Heart left ventricle (tissue), 16 donors: ENCODE data around the gene SRRD. TPM values are rescaled to one million over a fixed set of nuclear protein-coding genes. Genes with fewer than 3 reads are reported as not detected.
A peak's percentile ranks its signal among the peaks of the same experiment; 100 is the strongest.

Experiments
- ATAC-seq, 4 donors: fragments of 200-7000 bp; cut with Tn5 transposase; one replicate each; pipeline ENCODE4 v1.9.1; 2020 to 2022; ENCODE audit warnings: moderate library complexity in 4 of 4, mild to moderate bottlenecking in 3 of 4, moderate number of reproducible peaks in 1 of 4
- DNase-seq, 5 donors: peaks; one replicate each; pipeline ENCODE4 v3.0.0-alpha.2; 2020
- H3K27ac ChIP-seq, 12 donors: fragments of 200-600 bp; sonication (generic) in 4 of 12; one replicate each; pipeline versions ENCODE4 v1.5.0 to v1.8.0; 2016 to 2022; ENCODE audit warnings: mild to moderate bottlenecking in 2 of 12
- H3K27me3 ChIP-seq, 9 donors: fragments of 200-600 bp; sonication (generic) in 2 of 9; one replicate each; pipeline versions ENCODE4 v1.5.1 to v1.8.0; 2016 to 2022; ENCODE audit warnings: mild to moderate bottlenecking in 3 of 9
- H3K36me3 ChIP-seq, 9 donors: fragments of 200-600 bp; sonication (generic) in 2 of 9; one replicate each; pipeline versions ENCODE4 v1.5.0 to v1.8.0; 2018 to 2022; ENCODE audit warnings: mild to moderate bottlenecking in 2 of 9
- H3K4me1 ChIP-seq, 12 donors: fragments of 200-600 bp; sonication (generic) in 4 of 12; one replicate each; pipeline versions ENCODE4 v1.5.0 to v1.8.0; 2016 to 2022; ENCODE audit warnings: mild to moderate bottlenecking in 3 of 12
- H3K4me3 ChIP-seq, 12 donors: fragments of 200-600 bp; sonication (generic) in 4 of 12; one replicate each; pipeline versions ENCODE4 v1.5.0 to v1.8.0; 2017 to 2022; ENCODE audit warnings: mild to moderate bottlenecking in 9 of 12, moderate library complexity in 4 of 12
- H3K9me3 ChIP-seq, 12 donors: fragments of 200-600 bp; sonication (generic) in 4 of 12; one replicate each; pipeline versions ENCODE4 v1.5.0 to v1.8.0; 2016 to 2022; ENCODE audit warnings: mild to moderate bottlenecking in 1 of 12
- CTCF ChIP-seq, 12 donors: fragments of 200-600 bp; sonication (generic) in 4 of 12; IDR thresholded peaks; one replicate each; pipeline versions ENCODE4 v1.5.0 to v1.8.0; 2018 to 2022; ENCODE audit warnings: antibody characterized with exemption in 12 of 12, mild to moderate bottlenecking in 5 of 12
- POLR2A ChIP-seq, 2 donors: fragments of 450-650 bp; IDR thresholded peaks; one replicate each; pipeline ENCODE4 v1.6.1; 2017; ENCODE audit warnings: antibody characterized with exemption in 2 of 2, mild to moderate bottlenecking in 2 of 2, moderate library complexity in 2 of 2
- WGBS, 4 donors: extraction: QIAGEN DNeasy Blood & Tissue Kit in 2 of 4; methylation state at CpG; one replicate each; pipeline versions ENCODE4 v1.1.5 to v1.1.7; 2013 to 2018; 5-methylcytosine and 5-hydroxymethylcytosine counted together
- intact Hi-C, 10 donors: fragments of 100-400 bp; cut with DNase I; formaldehyde crosslinking; loops; one replicate each; pipeline versions ENCODE4 v1.11.1 to v1.14.2; 2022
- polyA plus RNA-seq, 2 donors: library from polyadenylated mRNA; stranded (reverse); fragments of 200-250 nt; gene quantifications; one replicate each; pipeline ENCODE4 v1.2.3, GENCODE V29; 2013
- total RNA-seq, 9 donors: library from RNA; depleted of rRNA in 2 of 9; stranded (reverse); fragments of >200 nt in 2 of 9; fragmentation: NEBNext Ultra II Directional in 3 of 9; extraction: Animal tissue kit (Norgen Biotek cat#: 25700) in 3 of 9; gene quantifications; one replicate each; pipeline versions ENCODE4 v1.1.0 to v1.2.4, GENCODE V29; 2016 to 2023
- donor health status: ischemic (EF 13 %, LVEDD 7.1; RV severe dilation, severe dysfunction).
- donor health status: healthy with polysubstance abuse.
- donor health status: DM: no; HTN: yes; CAD: no.
- donor health status: DM: no; HTN: no; CAD: no.
- donor health status: ischemic (EF 25% LVEDD 6.9; RV normal size, moderate dysfunction).
- donor health status: ischemic (EF 25% LVEDD 5.7; RV mildly dilated, moderate dysfunction).
- donor health status: healthy.
- donor health status: DM: yes; HTN: yes; CAD: no.
- donor health status: ischemic (EF 35%, LVEDD 5.7; RV mildly dilated, moderate dysfunction).
- donor health status: nonischemic (EF 11% LVEDD 7.7; RV severe dilation, severe dysfunction).
- donor health status: DM: yes; HTN: yes; CAD: no.
- donor health status: PGD.
- donor health status: ischemic (EF 29% LVEDD 5.4; RV normal size, mild dysfunction).
- donor health status: nonischemic (EF 23%, LVEDD 6.1; RV moderate dilation, normal function).

SRRD gene
- total and polyA plus RNA-seq, 11 donors = 11.3 to 28.9 (median 23.4) TPM

- H3K4me3 ChIP-seq = no peak overlapping the region
- H3K27ac ChIP-seq = no peak overlapping the region
- H3K4me1 ChIP-seq = peaks cover 0 to 9% (median 0%) of the 10 kb centered on the region in 12 donors
- no peaks in the 10 kb centered on the region for H3K9me3 ChIP-seq
- TF ChIP-seq POLR2A (IDR thresholded peaks at IDR 0.05) = no peak
- no peak for TF ChIP-seq CTCF (IDR thresholded peaks at IDR 0.05)
- no peaks in the 10 kb centered on the region for H3K27me3 ChIP-seq
- whole genome bisulfite sequencing, 4 donors = 84 to 90% (median 88%) methylated on average over 3 of the region's 3 CpGs
- DNase-seq (no peak), ATAC-seq (no peak)
- H3K36me3 ChIP-seq = peaks cover 0 to 96% (median 81%) of the 10 kb centered on the region in 9 donors
- intact Hi-C loops = loop anchor here in 7 of 10 donors (5.0 to 10.0 kb wide), 4 partner anchors 65 to 100 kb away; no protein-coding TSS in a partner anchor
These were observed 21.0 kb upstream of the SRRD start for GRCh38 chr22:26462641-26463040.

- H3K4me3 ChIP-seq = no peak overlapping the region
- H3K36me3 ChIP-seq = peaks cover 0 to 96% (median 81%) of the 10 kb centered on the region in 9 donors
- no peaks in the 10 kb centered on the region for H3K27me3 ChIP-seq
- peaks cover 0 to 9% (median 0%) of the 10 kb centered on the region in 12 donors for H3K4me1 ChIP-seq
- H3K27ac ChIP-seq = no peak overlapping the region
- peak in 3 of 4 donors; percentile 40 to 61 (median 53) for ATAC-seq
- intact Hi-C loops = loop anchor here in 7 of 10 donors (5.0 to 10.0 kb wide), 4 partner anchors 66 to 101 kb away; no protein-coding TSS in a partner anchor
- 75 to 87% (median 79%) methylated on average over 5 to 10 of the region's 10 CpGs for WGBS, 4 donors
- no peaks in the 10 kb centered on the region for H3K9me3 ChIP-seq
- TF ChIP-seq CTCF (IDR thresholded peaks at IDR 0.05) (no peak), POLR2A (IDR thresholded peaks at IDR 0.05) (no peak)
- no peak for DNase-seq
These were observed 20.5 kb upstream of the SRRD start for GRCh38 chr22:26463101-26463661.

- Histone ChIP-seq H3K27me3 (no peaks in the 10 kb centered on the region), H3K4me1 (peaks cover 0 to 9% (median 0%) of the 10 kb centered on the region in 12 donors), H3K36me3 (peaks cover 0 to 98% (median 82%) of the 10 kb centered on the region in 9 donors), H3K27ac (no peak overlapping the region), H3K4me3 (no peak overlapping the region), H3K9me3 (no peaks in the 10 kb centered on the region)
- TF ChIP-seq POLR2A (IDR thresholded peaks at IDR 0.05) (no peak), CTCF (IDR thresholded peaks at IDR 0.05) (no peak)
- DNase-seq = no peak
- WGBS, 4 donors = 76 to 92% (median 81%) methylated on average over 8 to 9 of the region's 9 CpGs
- ATAC-seq = peak in 2 of 4 donors; percentile 20 to 42
- intact Hi-C loops = loop anchor here in 7 of 10 donors (5.0 to 10.0 kb wide), 4 partner anchors 66 to 101 kb away; no protein-coding TSS in a partner anchor
These were observed 20.0 kb upstream of the SRRD start for GRCh38 chr22:26463688-26464087.

GRCh38 chr22:26464312-26464711 lies 19.4 kb upstream of the SRRD start:
- intact Hi-C loops = loop anchor here in 7 of 10 donors (5.0 to 10.0 kb wide), 4 partner anchors 67 to 102 kb away; no protein-coding TSS in a partner anchor
- 53 to 70% (median 65%) methylated on average over 6 to 7 of the region's 7 CpGs for WGBS, 4 donors
- H3K27ac ChIP-seq = no peak overlapping the region
- H3K4me1 ChIP-seq = peaks cover 0 to 9% (median 0%) of the 10 kb centered on the region in 12 donors
- TF ChIP-seq POLR2A (IDR thresholded peaks at IDR 0.05) (no peak), CTCF (IDR thresholded peaks at IDR 0.05) (no peak)
- no peak overlapping the region for H3K4me3 ChIP-seq
- peak in 3 of 4 donors; percentile 16 to 53 (median 40) for ATAC-seq
- peaks cover 0 to 98% (median 88%) of the 10 kb centered on the region in 9 donors for H3K36me3 ChIP-seq
- DNase-seq = peak in 2 of 5 donors; percentile 13 to 49
- H3K9me3 ChIP-seq = no peaks in the 10 kb centered on the region
- no peaks in the 10 kb centered on the region for H3K27me3 ChIP-seq
